GM23338 (cell line): ENCODE data around the gene RNLS. TPM values are rescaled to one million over a fixed set of nuclear protein-coding genes. Genes with fewer than 3 reads are reported as not detected.

Source experiments
- ATAC-seq: fragments of 200-7000 bp; cut with Tn5 transposase; 3 replicates; pipeline ENCODE4 v1.9.1; 2020
- DNase-seq: peaks from one replicate; pipeline ENCODE4 v3.0.0-alpha.2; 2015; ENCODE audit warnings: low spot score
- H2AFZ ChIP-seq: fragments of 200-600 bp; sonication (generic); 2 replicates; pipeline ENCODE4 v1.8.0; 2016; ENCODE audit warnings: antibody characterized with exemption, mild to moderate bottlenecking, moderate library complexity
- H3F3A ChIP-seq: fragments of 200-600 bp; sonication (generic); replicated peaks from 2 replicates; pipeline ENCODE4 v1.8.0; 2017; ENCODE audit warnings: antibody characterized with exemption, mixed run types, low read depth
- H3K27ac ChIP-seq: fragments of 200-600 bp; sonication (generic); 2 replicates; pipeline ENCODE4 v1.6.1; 2016; ENCODE audit warnings: low read depth
- H3K27me3 ChIP-seq: fragments of 200-600 bp; sonication (generic); 2 replicates; pipeline ENCODE4 v1.8.0; 2016; ENCODE audit warnings: mild to moderate bottlenecking, mixed run types, moderate library complexity; ENCODE audit not compliant: insufficient read depth
- H3K36me3 ChIP-seq: fragments of 200-600 bp; sonication (generic); 2 replicates; pipeline ENCODE4 v1.8.0; 2016; ENCODE audit warnings: mild to moderate bottlenecking; ENCODE audit not compliant: insufficient read depth
- H3K4me1 ChIP-seq: fragments of 200-600 bp; sonication (generic); 2 replicates; pipeline ENCODE4 v1.8.0; 2016; ENCODE audit warnings: mild to moderate bottlenecking, moderate library complexity; ENCODE audit not compliant: insufficient read depth
- H3K4me2 ChIP-seq: fragments of 200-600 bp; sonication (generic); 2 replicates; pipeline ENCODE4 v1.7.1; 2017; ENCODE audit warnings: mixed run types
- H3K4me3 ChIP-seq: fragments of 200-600 bp; sonication (generic); 2 replicates; pipeline ENCODE4 v1.6.1; 2016; ENCODE audit warnings: mixed run types
- H3K79me2 ChIP-seq: fragments of 200-600 bp; sonication (generic); replicated peaks from 2 replicates; pipeline ENCODE4 v1.8.0; 2017; ENCODE audit warnings: mild to moderate bottlenecking; ENCODE audit not compliant: insufficient read depth
- H3K9me2 ChIP-seq: fragments of 200-600 bp; sonication (generic); 2 replicates; pipeline ENCODE4 v1.8.0; 2017; ENCODE audit not compliant: insufficient read depth
- H4K20me1 ChIP-seq: fragments of 200-600 bp; sonication (generic); replicated peaks from 2 replicates; pipeline ENCODE4 v1.8.0; 2017; ENCODE audit warnings: mild to moderate bottlenecking; ENCODE audit not compliant: insufficient read depth
- H3K27ac Mint-ChIP-seq: 2 replicates; pipeline ENCODE4 v1.8.0; 2020; ENCODE audit warnings: inconsistent platforms, mild to moderate bottlenecking, moderate library complexity, mixed read lengths
- H3K27me3 Mint-ChIP-seq: 3 replicates; pipeline ENCODE4 v1.8.0; 2022; ENCODE audit warnings: low read depth, mild to moderate bottlenecking, moderate library complexity, mixed read lengths, inconsistent platforms; ENCODE audit not compliant: insufficient read depth, poor library complexity
- H3K36me3 Mint-ChIP-seq: 3 replicates; pipeline ENCODE4 v1.8.0; 2021; ENCODE audit warnings: low read depth, mild to moderate bottlenecking, inconsistent platforms, moderate library complexity, mixed read lengths
- H3K4me1 Mint-ChIP-seq: 3 replicates; pipeline ENCODE4 v1.8.0; 2020; ENCODE audit warnings: mild to moderate bottlenecking, inconsistent platforms, mixed read lengths
- H3K4me3 Mint-ChIP-seq: 3 replicates; pipeline ENCODE4 v1.8.0; 2021; ENCODE audit warnings: moderate library complexity, mild to moderate bottlenecking, inconsistent platforms, mixed read lengths
- H3K9me3 Mint-ChIP-seq: 3 replicates; pipeline ENCODE4 v1.8.0; 2020; ENCODE audit warnings: moderate library complexity, mild to moderate bottlenecking, inconsistent platforms, mixed read lengths
- CREB1 ChIP-seq: fragments of 250-450 bp; sonication (Bioruptor Pico); IDR thresholded peaks from 2 replicates; pipeline ENCODE4 v1.5.0; 2020; ENCODE audit warnings: low read depth, mild to moderate bottlenecking, moderate library complexity
- EZH2 ChIP-seq: fragments of 200-600 bp; sonication (generic); IDR thresholded peaks from one replicate; pipeline ENCODE4 v1.8.0; 2017; ENCODE audit warnings: antibody characterized with exemption, mild to moderate bottlenecking, low read depth; ENCODE audit not compliant: unreplicated experiment
- EZH2phosphoT487 ChIP-seq: fragments of 200-600 bp; sonication (generic); IDR thresholded peaks from one replicate; pipeline ENCODE4 v1.8.1; 2018; ENCODE audit warnings: antibody characterized with exemption; ENCODE audit not compliant: unreplicated experiment
- JUNB ChIP-seq: IDR thresholded peaks from one replicate; pipeline ENCODE4 v1.6.1; 2016; ENCODE audit warnings: antibody characterized with exemption; ENCODE audit not compliant: unreplicated experiment
- POLR2AphosphoS5 ChIP-seq: IDR thresholded peaks from 2 replicates; pipeline ENCODE4 v1.6.1; 2016; ENCODE audit warnings: antibody characterized with exemption, low read depth
- ZNF114 ChIP-seq: fragments of 250-450 bp; sonication (Bioruptor Pico); IDR thresholded peaks from 2 replicates; pipeline ENCODE4 v1.5.0; 2020; ENCODE audit warnings: mild to moderate bottlenecking, moderate library complexity
- ZNF331 ChIP-seq: fragments of 250-450 bp; sonication (Bioruptor Pico); IDR thresholded peaks from 2 replicates; pipeline ENCODE4 v1.5.0; 2020; ENCODE audit warnings: low read depth, mild to moderate bottlenecking, moderate library complexity
- ZNF462 ChIP-seq: fragments of 250-450 bp; sonication (Bioruptor Pico); IDR thresholded peaks from 2 replicates; pipeline ENCODE4 v1.5.0; 2020; ENCODE audit warnings: mild to moderate bottlenecking, moderate library complexity
- polyA plus RNA-seq: library from polyadenylated mRNA; unstranded; fragments of >200 nt; fragmentation: Nextera tagmentation; extraction: Ambion mirVana; gene quantifications from 2 replicates; pipeline ENCODE4 v1.2.1, GENCODE V29; 2016
- total RNA-seq: library from RNA; depleted of rRNA; stranded (reverse); fragments of >200 nt; shearing (Covaris generic); gene quantifications from 2 replicates; pipeline ENCODE4 v1.2.3, GENCODE V29; 2014
- TF ChIP-seq, protein P1 (sequence below): IDR thresholded peaks from 2 replicates; pipeline ENCODE4 v1.6.1; 2016; ENCODE audit warnings: antibody characterized with exemption

Gene RNLS
- total and polyA plus RNA-seq, 2 experiments from 2014 or later, result 8.8 to 15.2 TPM

- TF ChIP-seq ZNF462, result no peak
- TF ChIP-seq JUNB, result no peak
- TF ChIP-seq POLR2AphosphoS5, result no peak
- no peak for TF ChIP-seq EZH2phosphoT487
- TF ChIP-seq ZNF114 (CRISPR knock-in tag), result no peak
- no peak for TF ChIP-seq CREB1 (CRISPR knock-in tag)
- no peak for TF ChIP-seq ZNF331 (CRISPR knock-in tag)
- TF ChIP-seq EZH2, result no peak
Observed at GRCh38 chr10:88273567-88273966, 309.6 kb downstream of the RNLS start (continued).

DNA sequence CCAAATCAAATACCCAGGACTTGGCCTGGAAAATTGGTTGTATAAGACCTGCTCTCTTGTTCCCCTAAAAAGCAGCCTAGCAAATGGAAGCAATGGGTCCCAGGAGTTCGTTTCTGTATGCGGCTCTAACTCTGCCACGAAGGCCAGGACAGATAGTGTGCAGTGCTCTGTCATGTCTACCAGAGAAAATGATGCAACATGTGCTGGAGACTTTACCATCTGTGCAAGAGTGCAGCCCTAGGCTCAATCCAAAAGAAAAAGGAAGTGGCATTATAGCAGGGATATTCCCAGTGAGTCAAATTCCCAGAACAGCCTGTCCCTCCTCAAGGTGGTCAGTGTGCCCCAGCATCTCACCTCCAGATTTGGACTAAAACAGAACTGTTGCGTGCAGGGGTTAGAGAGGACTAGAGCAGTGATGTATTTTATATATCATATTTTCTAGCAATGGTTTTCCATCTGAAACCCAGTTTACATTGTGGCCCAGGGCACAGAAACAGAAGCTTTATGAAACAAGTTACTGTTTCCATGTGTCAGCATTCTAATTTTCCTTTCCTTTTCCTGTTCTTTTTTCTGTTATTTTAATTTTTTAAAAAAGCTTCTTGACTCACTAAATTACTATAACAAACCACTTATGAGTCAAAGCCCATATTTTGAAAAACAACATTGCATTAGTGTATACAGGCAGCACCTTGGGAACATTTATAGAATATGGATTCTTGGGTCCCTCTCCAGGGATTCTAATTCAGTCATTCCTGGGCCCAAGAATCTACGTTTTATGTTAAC is 311.2 kb downstream of the RNLS start:
- no peak overlapping the region for H3K4me2 ChIP-seq
- no peaks in the 10 kb centered on the region for H3K27me3 Mint-ChIP-seq

More for the DNA sequence above, 311.2 kb downstream of the RNLS start:
- H3K36me3 ChIP-seq, result no peaks in the 10 kb centered on the region
- no peaks in the 10 kb centered on the region for H3K4me1 Mint-ChIP-seq
- H3K9me2 ChIP-seq, result no peaks in the 10 kb centered on the region
- no peaks in the 10 kb centered on the region for H3K36me3 Mint-ChIP-seq
- H3K9me3 Mint-ChIP-seq, result no peaks in the 10 kb centered on the region
- H3F3A ChIP-seq, result no peaks in the 10 kb centered on the region
- DNase-seq, result no peak
- H3K4me3 ChIP-seq, result no peak overlapping the region
- no peak for ATAC-seq
- H3K4me3 Mint-ChIP-seq, result no peak overlapping the region
- no peaks in the 10 kb centered on the region for H3K79me2 ChIP-seq
- H3K27ac ChIP-seq, result no peak overlapping the region
- no peaks in the 10 kb centered on the region for H4K20me1 ChIP-seq
- TF ChIP-seq CREB1 (CRISPR knock-in tag) (no peak), ZNF331 (CRISPR knock-in tag) (no peak), JUNB (no peak)
- TF ChIP-seq, protein P1, sequence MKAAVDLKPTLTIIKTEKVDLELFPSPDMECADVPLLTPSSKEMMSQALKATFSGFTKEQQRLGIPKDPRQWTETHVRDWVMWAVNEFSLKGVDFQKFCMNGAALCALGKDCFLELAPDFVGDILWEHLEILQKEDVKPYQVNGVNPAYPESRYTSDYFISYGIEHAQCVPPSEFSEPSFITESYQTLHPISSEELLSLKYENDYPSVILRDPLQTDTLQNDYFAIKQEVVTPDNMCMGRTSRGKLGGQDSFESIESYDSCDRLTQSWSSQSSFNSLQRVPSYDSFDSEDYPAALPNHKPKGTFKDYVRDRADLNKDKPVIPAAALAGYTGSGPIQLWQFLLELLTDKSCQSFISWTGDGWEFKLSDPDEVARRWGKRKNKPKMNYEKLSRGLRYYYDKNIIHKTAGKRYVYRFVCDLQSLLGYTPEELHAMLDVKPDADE, result no peak
- no peaks in the 10 kb centered on the region for H3K4me1 ChIP-seq
- H3K27me3 ChIP-seq, result no peaks in the 10 kb centered on the region
- no peak overlapping the region; the same call in 1 of the 2 replicates for H2AFZ ChIP-seq
- no peak overlapping the region for H3K27ac Mint-ChIP-seq
